HG03432 (cell line): Measurements from ENCODE around the gene COL4A1.
A peak's percentile ranks its signal among the peaks of the same experiment; 100 is the strongest.

Source experiments
- ATAC-seq: cut with Tn5 transposase; IDR thresholded peaks from one replicate; pipeline ENCODE4 v1.9.1; 2021; ENCODE audit warnings: mild to moderate bottlenecking, moderate library complexity; ENCODE audit not compliant: unreplicated experiment

COL4A1 gene

GRCh38 chr13:110310541-110311442 is 3.8 kb upstream of the COL4A1 start:
- ATAC-seq: no peak

DNA sequence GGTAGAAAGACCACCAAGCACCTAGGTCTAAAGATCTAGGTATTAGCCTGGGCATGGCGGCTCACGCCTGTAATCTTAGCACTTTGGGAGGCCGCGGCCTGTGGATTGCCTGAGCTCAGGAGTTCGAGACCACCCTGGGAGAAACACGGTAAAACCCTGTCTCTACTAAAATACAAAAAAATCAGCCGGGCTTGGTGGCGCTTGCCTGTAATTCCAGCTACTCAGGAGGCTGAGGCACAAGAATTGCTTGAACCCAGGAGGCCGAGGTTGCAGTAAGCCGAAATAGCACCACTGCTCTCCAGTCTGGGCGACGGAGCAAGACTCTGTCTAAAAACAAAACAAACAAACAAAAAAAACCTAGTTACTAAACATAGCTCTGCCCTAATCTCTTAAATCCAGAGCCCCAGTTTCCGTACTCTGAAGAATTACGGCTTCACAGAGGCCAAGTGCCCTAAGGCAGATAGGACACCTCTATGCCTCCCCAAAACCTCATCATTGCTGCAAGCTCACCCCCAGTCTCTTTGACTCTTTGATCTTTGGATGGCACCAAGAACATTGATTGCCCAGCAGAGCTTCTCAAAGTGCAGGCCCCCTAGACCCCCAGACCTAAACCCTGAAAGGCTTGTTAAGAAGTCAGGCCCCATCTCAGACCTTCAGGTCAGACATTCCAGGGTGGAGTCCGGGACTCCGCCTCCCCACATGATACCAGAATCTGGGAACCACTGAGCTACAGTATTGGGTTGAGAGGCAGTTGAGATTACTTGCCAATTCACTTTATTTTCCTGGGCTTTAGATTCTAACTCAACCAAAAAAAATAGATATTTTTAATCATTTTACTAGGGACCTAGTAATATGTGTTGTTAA is 2.9 kb upstream of the COL4A1 start:
- ATAC-seq: no peak

DNA sequence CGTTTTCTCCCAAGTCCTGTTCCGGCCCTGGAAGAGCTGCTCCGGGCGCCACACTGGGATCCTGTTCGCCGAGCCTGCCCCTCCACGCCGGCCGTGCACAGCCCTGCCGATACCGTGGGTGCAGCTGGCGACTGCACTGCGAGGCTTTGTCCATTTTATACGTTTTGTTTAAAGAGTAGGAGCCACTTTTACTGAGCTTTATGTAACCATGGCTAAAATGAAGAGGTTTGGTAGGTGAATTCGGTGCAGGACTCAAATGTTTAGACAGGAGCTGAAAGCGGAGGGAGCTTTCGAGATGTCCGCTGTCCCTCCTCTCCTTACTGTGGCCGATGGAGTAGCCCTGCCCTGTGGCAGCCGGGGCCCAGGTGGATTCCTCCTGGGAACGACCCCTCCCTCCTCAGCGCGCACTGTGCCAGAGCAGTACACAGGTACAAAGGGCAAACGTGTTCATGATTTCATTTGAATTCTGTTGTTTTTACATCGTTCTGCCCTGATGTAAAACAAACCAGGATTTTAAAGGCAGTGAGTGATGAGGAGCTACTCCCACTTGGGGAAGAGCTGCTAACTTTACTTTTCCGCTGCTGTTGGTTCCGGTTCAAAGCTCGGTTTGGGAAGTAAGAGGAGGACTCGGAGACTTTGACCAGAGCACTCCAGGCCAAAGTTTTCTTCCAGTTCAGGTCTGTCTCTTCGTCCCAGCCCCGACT is 1.9 kb upstream of the COL4A1 start:
- ATAC-seq: no peak

- no peak for ATAC-seq
Observed at GRCh38 chr13:110307767-110308655, 1.1 kb upstream of the COL4A1 start.

DNA sequence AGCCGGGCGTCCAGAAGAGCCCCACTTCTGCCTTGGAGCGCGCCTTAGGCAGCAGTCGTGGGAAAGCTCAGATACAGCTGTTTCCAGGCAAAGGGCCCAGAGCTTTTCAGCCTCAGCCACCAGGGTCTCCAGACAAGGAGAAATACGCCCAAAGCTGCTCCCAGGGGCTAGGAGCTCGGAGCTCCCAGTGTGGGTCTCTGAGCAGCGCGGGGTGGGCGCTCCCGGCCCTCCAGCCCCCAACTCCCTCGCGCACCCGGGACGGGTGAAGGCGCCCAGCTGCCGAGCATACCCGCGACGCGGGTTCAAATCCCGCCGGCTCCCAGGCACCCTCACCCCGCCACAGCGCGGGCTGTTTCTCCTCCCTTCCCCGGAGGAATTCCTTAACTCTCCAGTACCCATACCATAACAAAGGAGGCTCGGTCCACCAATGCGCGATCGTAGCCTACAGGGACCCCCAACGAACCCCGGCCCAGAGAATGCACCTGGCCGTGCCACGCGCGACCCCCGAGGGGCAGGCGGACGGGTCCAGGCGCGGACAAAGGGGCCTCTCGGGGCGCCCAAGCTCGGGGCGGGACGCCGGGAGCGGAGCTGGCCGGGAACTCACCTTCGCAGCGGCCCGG is 507 bp downstream of the COL4A1 start:
- ATAC-seq: no peak

DNA sequence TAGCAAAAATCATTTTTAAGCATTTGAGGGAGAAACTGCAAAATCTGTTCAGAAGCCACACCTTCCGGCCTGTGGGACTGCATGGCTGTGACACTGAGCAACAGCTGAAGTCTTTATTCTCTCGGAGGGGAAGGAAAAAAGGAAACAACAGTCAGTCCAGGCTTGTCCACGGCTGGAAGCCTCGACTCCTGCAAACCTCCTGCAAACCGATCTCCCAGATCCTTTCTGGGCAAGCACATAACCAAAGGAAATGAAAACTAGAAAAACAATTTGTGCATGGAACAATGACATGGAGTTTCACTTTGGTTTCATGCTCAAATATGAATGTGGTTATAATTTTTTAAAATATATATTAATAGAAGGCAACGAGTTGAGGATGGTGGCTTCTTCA is 1.0 kb downstream of the COL4A1 start:
- no peak for ATAC-seq

GRCh38 chr13:110305544-110305943 is 1.4 kb downstream of the COL4A1 start:
- ATAC-seq: no peak

- ATAC-seq: no peak
Observed at GRCh38 chr13:110305001-110305400, 2.0 kb downstream of the COL4A1 start.

GRCh38 chr13:110304256-110304655 is 2.7 kb downstream of the COL4A1 start:
- no peak for ATAC-seq

DNA sequence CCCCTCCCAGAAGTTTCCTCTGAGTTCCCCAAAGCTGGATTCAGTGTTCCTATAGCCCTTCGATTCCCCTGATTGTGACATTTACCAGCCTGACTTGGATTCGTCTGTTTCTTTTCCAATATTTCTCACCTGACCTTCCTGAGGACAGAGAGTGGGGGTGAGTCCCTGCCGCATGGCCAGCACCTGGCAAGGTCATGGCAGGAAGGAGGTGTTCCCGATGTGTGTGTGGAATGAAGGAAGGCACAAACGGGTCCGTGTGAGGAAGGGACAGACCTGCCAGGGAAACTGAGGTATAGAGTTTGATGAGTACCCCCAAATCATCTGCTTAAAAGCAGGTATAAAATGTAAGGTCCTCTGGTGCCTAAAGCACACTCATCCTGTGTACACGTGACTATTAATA is 3.3 kb downstream of the COL4A1 start:
- no peak for ATAC-seq

DNA sequence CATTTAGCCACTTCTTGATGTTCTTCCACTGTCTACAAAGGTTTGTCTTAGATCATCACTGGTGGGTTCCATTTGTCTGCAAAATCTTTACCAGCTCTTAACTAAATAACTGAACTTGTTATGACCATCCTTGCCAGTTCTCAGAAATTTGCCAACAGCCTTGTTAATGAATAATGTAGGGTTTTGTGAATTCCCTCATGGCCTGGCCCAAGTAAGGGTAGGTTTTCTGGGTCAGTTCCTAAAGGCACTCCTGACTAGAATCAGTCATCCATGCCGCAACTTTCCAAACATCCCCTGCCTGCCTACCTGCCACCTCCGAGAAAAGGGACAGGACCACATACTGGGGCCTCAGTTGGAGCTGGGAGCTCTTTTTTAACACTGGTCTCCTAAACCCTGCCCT is 4.0 kb downstream of the COL4A1 start:
- ATAC-seq: no peak

DNA sequence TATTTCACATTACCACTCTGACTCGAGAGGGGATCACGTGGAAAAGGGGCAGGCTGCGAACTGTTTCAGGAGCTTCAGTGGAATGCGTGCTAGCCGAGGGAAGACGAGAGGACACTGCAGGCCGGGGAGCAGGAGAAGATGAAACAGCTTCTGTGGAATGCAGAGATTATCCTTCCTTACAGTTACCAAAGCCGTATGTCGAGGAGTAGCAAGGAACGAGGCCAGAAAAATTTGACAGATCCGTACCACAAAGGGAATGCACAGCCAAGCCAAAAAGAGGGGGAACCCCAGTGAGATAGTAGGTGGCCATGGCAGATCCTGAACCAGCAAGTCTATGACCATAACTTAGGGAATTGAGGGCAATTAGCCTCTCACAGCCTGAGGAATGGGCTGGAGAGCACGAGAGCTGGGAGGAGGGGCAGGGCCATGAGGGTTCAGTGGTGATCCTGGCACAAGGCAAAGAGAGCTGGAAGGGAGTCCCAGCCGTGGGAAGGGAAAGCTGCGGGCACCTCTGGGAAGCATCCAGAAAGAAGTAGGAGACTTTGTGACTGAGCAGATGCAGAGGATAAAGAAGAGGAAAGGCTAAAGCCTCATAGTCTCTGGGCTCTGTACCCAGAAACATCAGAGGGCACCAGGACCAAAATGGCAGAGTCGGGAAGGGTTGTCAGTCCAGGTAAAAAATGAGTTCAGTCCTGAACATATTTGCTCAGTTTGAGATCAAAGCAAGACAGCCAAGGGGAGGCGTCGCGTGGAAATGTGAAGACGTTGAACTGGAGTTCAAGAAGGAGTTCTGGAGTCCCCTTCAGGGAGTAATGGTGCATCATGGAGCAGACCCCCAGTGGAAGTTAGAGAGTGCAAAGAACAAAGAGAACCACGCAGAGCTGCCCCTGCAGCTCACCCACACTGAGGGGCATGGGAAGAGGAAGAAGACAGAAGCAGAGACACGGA is 5.1 kb downstream of the COL4A1 start:
- no peak for ATAC-seq

- no peak for ATAC-seq
Observed at GRCh38 chr13:110301083-110301482, 5.9 kb downstream of the COL4A1 start.

DNA sequence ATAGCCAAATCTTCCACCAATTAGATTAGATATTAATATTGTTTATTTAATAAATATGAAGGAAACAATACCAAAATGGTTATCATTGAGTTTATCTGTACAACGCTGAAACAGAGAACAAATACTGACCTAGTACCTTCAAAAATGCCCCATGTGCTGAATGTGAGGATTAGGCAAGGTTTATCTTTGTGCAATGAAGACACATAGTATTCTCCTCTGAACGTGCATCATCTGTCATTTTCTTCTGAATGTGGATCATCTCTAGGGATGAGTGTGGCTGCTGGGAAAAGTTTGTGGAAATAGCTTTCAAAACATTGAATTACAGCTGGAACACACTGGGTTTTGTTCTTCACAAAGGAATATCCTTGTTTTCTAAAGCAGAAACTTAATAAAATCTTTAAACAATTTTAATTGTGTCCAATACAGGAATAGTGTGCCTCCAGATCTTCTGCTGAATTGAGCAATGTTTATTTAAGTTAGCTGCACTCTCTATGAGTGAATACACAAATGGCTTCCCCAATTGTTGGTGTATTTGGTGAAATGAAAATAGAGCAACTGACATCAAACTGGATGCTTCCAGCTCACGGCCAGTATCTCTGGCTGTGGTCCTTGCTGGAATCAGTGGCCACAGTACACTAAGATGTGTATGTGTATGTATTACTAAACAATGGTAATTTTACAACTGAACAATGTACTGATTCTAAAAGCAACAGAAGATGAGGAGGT is 6.7 kb downstream of the COL4A1 start:
- ATAC-seq: no peak

DNA sequence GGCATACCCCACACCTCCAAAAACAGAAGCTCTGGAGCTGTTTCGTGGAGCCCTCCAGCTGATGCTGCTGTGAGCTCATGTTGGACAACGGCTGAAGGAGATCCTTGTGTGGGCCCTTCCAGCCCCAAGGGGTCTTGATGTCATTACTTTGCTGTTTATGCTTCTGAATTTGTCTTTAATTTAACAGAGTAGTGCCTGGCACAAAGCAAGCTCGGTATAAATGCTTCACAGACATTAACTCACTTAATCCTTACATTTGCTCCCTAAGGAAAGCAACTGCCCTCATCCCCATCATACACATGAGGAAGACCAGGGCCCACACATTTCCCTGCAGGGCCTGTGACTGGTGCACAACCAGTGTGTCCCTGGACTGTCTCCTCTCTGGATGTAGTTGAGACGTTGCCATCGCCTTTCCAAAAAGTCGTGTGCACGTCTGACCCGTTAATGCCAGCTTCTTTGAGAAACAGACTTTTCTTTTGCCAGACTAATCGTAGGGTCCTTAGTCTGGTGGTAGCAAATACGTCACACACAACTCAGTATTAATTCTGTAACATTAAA is 7.6 kb downstream of the COL4A1 start:
- ATAC-seq: no peak

DNA sequence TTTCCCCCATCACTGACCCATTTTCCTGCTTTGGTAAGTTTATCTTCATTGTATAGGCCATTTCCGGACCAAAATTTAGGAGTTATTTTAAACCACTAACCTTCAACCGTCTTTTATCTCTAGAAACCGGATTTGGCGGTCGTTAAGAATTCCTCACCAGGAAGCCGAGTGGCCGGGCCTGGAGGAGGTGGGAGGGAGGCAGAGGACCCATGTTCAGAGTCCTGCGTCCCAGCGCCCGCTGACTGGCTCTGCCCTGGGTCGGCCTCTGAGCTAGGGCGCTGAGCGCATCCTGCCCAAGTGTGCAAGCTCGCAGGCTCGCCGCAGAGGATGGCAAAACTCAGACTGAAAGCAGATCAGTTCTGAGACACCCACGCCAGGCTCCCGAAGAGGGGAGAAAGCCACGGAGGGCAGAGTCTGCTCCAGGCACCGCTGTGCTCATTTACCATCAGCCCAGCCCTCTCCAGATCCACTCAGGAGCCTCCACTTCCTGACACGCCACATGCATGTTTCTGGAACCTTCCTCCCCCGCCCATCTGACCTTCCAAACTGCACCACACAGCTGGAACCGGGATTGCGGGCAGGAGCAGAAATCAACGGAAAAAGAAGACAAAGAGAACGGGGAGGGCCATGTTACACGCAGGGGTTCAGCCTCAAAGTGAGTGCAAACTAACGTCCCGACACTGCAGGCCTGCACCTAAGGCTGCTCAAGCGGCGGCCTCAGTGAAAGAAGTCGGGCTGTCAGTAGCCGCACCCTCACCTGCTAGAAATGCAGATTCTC is 8.3 kb downstream of the COL4A1 start:
- peak; percentile 64 for ATAC-seq
